Ovary (tissue), 3 donors: ENCODE measurements around the gene CELF1.

ENCODE experiments used
- CTCF ChIP-seq, 3 donors: fragments of 450-650 bp in 2 of 3; fragments of 200-600 bp in 1 of 3; IDR thresholded peaks; one replicate each; pipeline versions ENCODE4 v1.5.1 to v1.8.0; 2016 to 2022; ENCODE audit warnings: antibody characterized with exemption in 3 of 3, mild to moderate bottlenecking in 1 of 3
- EP300 ChIP-seq: sonication (generic); formaldehyde crosslinking; IDR thresholded peaks from one replicate; pipeline ENCODE4 v1.6.1; 2017; ENCODE audit warnings: antibody characterized with exemption
- POLR2A ChIP-seq: fragments of 450-650 bp; IDR thresholded peaks from one replicate; pipeline ENCODE4 v1.6.1; 2017; ENCODE audit warnings: antibody characterized with exemption, mild to moderate bottlenecking, moderate library complexity
- donor health status: DM: no; HTN: no; CAD: no.

DNA sequence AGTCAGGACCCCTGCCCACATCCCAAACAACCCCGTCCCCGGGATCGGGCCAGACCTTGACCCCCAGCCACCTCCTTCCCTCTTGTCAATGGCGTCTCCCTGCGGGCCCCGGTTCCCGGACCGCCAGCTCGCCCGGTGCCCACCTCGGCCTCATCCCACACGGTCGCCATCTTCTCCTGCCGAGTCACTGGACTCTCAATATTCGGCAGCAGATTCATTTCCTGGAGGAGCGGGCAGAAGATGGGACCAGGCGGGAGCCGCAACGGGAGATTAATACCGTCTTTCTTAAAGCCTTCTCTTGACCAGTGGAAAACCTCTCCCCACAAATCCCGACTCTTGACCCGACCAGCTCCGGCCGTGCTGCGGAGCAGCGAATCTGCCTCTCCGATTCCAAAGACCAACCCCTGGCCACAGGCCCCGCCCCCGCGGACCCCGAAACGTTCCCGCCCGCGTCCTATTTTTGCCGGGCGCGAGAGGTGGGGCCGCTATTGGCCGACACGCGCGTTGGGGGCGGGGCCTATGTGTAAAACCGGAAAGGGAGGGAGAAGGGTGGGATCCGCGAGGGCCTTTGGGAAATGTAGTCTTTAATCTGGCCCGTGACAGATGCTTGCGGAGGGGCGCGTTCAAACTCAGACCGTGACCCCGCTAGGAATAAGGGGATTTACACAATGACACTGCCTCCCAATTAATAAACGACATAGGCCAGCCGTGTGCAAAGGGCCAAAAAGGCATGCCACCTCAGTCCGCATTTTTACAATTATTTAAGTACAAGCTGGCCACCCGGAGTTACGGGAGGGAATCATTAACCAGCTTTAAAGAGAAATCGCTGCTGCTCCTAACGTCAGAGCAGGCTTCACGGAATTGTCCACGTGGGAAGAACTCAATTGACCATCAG, 126.6 kb downstream of the CELF1 start, which contains the start of gene PSMC3:
- TF ChIP-seq CTCF (IDR thresholded peaks at IDR 0.05) (no peak), EP300 (no peak), POLR2A (peak; percentile 72)
